Measurements from ENCODE around the gene HAO2.

The HAO2 gene

DNA sequence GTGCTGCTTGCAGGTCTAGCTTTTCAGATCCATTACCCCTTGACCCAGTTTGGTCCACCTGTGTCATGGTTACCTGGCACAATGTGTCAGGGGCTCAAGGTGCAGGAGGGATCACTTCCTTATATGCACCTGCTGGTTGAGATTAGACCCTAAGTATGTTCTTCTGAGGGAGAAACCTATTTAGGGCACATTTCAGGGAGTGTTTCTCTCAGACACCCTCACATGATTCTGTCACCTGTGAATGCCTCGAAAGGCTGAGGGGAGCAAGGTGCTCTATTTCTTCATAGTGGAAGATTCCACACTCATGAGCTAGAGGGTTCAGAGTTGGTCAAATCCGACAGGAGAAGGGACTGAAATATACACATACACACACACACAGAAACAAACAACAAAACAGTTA is 61.9 kb downstream of the HAO2 start:
- DNase-seq (ENCODE audit: low read depth in 3 of 3, low spot score in 1 of 3), result no peak

DNA sequence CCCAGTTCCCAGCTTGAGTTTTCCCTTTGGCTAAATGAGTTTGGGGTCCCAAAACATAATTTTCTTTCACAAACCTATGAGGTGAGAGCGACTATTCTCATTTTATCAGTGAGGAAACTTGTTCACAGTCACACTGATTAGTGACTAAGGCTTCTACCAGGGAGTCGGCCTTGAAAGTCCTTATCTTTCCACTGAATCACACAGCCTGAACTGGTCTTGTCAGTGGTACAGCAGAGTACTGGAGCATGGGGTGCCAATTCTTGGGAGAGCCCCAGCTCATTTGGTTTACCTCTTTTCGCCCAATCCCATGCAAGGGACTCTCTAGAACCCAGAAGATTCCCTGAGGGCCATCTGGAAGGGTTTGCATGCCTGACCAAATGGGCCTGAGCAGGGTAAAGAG is 63.3 kb downstream of the HAO2 start:
- no peak for DNase-seq (ENCODE audit: low read depth in 3 of 3, low spot score in 1 of 3)

DNA sequence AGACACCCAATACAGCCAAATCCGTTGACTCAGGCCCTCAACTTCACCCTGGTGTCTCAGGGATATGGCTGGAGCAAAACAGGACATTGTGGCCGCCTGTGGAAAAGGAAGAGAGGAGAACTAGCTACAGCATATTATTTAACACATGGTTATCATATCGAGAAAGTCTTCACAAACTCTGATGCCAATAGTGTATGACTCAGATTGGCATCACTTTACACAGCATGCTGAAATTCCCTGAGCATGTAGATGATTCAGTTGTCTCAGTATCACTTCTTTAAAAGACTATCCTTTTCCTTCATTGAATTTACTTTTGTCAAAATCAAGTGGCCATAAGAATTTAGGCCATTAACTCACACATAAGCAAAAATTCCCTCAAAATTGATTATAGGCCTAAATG is 66.5 kb downstream of the HAO2 start:
- no peak for DNase-seq (ENCODE audit: low read depth in 3 of 3, low spot score in 1 of 3)

DNA sequence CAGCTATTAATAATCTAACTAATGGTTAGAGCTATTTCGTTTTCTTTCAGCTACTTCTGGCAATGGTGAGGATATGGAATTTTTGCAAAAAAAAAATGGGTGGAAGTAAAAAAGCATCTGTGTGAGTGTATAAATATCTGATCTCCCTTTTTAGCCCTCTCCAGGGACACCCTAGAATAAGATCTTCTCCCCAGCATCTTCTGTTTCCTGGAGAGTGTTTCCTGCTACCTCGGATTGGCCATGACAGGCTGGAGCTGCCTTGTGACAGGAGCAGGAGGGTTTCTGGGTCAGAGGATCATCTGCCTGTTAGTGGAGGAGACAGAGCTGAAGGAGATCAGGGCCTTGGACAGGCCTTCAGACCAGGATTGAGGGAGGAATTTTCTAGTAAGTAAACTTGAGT is 70.2 kb downstream of the HAO2 start:
- no peak for DNase-seq (ENCODE audit: low read depth in 3 of 3, low spot score in 1 of 3)

DNA sequence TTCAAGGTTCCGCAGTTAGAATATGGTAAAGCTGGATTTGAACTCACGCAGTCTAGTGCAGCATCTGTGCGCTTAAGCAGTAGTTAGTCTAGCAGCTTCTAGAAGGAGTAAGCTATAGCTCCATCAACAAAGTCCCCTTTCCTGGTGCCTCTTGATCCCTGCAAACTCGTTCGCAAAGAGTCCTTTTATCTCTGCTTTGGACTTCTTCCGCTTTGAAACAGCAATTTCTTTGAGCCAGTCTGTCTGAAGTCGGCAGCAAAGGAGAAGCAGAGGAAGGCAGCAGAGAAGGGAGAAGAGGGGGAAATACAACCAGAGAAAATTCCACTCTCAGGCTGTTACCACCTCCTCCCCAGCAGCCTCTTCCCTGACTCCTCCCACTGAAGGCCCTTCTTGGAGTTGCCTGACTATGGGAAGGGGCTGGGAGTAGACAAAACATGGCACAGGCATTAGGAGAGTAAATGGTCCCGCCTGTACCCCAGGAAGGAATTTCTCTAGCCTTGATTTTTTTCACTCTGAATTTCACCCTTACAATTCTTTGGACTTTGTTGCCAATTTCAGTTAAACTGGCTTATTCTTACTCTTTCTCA is 72.2 kb downstream of the HAO2 start:
- DNase-seq (ENCODE audit: low read depth in 3 of 3, low spot score in 1 of 3), result no peak

DNA sequence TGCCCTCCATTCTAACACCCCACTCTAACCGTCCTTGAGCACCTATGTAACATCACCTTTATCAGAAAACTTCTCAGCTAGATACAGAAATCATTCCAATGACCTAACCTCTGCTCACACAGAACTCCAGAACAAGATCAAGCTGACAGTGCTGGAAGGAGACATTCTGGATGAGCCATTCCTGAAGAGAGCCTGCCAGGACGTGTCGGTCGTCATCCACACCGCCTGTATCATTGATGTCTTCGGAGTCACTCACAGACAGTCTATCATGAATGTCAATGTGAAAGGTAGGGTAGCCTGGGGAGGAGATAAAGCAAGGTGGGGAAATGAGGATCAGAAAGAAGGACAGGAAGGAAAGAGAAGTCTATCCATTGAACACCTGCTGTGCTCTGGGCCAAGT is 74.2 kb downstream of the HAO2 start:
- DNase-seq (ENCODE audit: low read depth in 3 of 3, low spot score in 1 of 3), result no peak
